Osteoblast (primary cell): Measurements from ENCODE around the gene CCR3. TPM values are rescaled to one million over a fixed set of nuclear protein-coding genes. Genes with fewer than 3 reads are reported as not detected.

ENCODE experiments used
- DNase-seq: peaks from one replicate; pipeline ENCODE4 v3.0.0; 2011; ENCODE audit warnings: low spot score, mixed read lengths; ENCODE audit not compliant: insufficient read length; ENCODE audit errors: missing footprints
- H2AFZ ChIP-seq: 2 replicates; pipeline ENCODE4 v1.6.0; 2011; ENCODE audit warnings: mild to moderate bottlenecking, low read length
- H3K27ac ChIP-seq: 2 replicates; pipeline ENCODE4 v1.5.1; 2011; ENCODE audit warnings: mild to moderate bottlenecking, low read depth, low read length, moderate library complexity
- H3K27me3 ChIP-seq: 2 replicates; pipeline ENCODE4 v1.6.0; 2012; ENCODE audit warnings: mild to moderate bottlenecking, control low read depth, inconsistent platforms, low read length, moderate library complexity; ENCODE audit not compliant: insufficient read depth
- H3K36me3 ChIP-seq: 2 replicates; pipeline ENCODE4 v1.5.1; 2011; ENCODE audit warnings: mild to moderate bottlenecking, low read length, control low read depth, moderate library complexity; ENCODE audit not compliant: insufficient read depth
- H3K4me1 ChIP-seq: 2 replicates; pipeline ENCODE4 v1.5.1; 2011; ENCODE audit warnings: mild to moderate bottlenecking, low read length, control low read depth, moderate library complexity; ENCODE audit not compliant: insufficient read depth
- H3K4me2 ChIP-seq: 2 replicates; pipeline ENCODE4 v1.6.0; 2011; ENCODE audit warnings: mild to moderate bottlenecking, low read length; ENCODE audit not compliant: insufficient read depth
- H3K4me3 ChIP-seq: fragments of 200-600 bp; sonication (generic); 3 replicates; pipeline ENCODE4 v1.5.1; 2012; ENCODE audit warnings: mild to moderate bottlenecking, low read length, inconsistent platforms; ENCODE audit not compliant: insufficient read depth
- H3K79me2 ChIP-seq: 2 replicates; pipeline ENCODE4 v1.6.0; 2012; ENCODE audit warnings: mild to moderate bottlenecking, low read length, control low read depth, inconsistent platforms; ENCODE audit not compliant: insufficient read depth
- H3K9me3 ChIP-seq: 2 replicates; pipeline ENCODE4 v1.5.1; 2011; ENCODE audit warnings: low read depth, low read length, control low read depth
- H4K20me1 ChIP-seq: 2 replicates; pipeline ENCODE4 v1.6.0; 2012; ENCODE audit warnings: mild to moderate bottlenecking, low read length, control low read depth; ENCODE audit not compliant: insufficient read depth
- total RNA-seq: library from RNA; depleted of rRNA; stranded (reverse); fragments of >200 nt; gene quantifications from 2 replicates; pipeline ENCODE4 v1.2.3, GENCODE V29; 2012
- TF ChIP-seq, protein P1 (sequence below): IDR thresholded peaks from 2 replicates; pipeline ENCODE4 v1.5.1; 2011; ENCODE audit warnings: mild to moderate bottlenecking, low read depth, low read length, moderate library complexity; ENCODE audit errors: extremely low read depth

Gene CCR3
- total RNA-seq, 1 donor, result not detected

DNA sequence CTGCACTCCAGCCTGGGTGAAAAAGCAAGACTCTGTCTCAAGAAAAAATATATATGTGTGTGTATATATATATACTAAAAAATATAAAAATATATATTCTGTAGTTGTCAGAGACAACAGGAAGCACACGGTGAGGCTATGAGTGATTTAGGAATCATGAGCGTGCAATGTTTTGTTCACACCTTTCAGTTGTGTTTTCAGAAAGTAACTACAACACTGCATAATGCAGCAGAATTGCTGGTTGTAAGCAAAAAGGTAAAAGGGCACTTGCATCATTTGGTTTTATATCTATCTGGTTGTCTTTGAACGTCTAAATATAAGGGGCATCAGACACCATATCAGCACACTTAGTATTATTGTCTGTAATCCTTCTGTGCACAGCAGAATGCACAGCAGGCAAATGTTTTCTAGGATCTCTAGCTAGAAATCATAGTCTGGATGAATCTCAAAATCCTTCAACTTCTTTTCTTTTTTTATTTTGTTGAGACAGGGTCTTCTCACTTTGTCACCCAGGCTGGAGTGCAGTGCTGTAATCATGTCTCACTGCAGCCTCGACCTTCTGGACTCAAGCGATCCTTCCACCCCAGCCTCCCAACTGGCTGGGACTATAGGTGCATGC lies 44.8 kb downstream of the CCR3 start:
- Histone ChIP-seq H3K27ac (no peak overlapping the region), H3K79me2 (no peaks in the 10 kb centered on the region), H3K36me3 (no peaks in the 10 kb centered on the region), H3K4me1 (no peaks in the 10 kb centered on the region), H3K27me3 (no peaks in the 10 kb centered on the region), H3K9me3 (no peaks in the 10 kb centered on the region), H2AFZ (no peak overlapping the region), H3K4me2 (no peak overlapping the region), H4K20me1 (no peaks in the 10 kb centered on the region), H3K4me3 (no peak overlapping the region)
- DNase-seq, result no peak
- TF ChIP-seq, protein P1, sequence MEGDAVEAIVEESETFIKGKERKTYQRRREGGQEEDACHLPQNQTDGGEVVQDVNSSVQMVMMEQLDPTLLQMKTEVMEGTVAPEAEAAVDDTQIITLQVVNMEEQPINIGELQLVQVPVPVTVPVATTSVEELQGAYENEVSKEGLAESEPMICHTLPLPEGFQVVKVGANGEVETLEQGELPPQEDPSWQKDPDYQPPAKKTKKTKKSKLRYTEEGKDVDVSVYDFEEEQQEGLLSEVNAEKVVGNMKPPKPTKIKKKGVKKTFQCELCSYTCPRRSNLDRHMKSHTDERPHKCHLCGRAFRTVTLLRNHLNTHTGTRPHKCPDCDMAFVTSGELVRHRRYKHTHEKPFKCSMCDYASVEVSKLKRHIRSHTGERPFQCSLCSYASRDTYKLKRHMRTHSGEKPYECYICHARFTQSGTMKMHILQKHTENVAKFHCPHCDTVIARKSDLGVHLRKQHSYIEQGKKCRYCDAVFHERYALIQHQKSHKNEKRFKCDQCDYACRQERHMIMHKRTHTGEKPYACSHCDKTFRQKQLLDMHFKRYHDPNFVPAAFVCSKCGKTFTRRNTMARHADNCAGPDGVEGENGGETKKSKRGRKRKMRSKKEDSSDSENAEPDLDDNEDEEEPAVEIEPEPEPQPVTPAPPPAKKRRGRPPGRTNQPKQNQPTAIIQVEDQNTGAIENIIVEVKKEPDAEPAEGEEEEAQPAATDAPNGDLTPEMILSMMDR, result no peak

DNA sequence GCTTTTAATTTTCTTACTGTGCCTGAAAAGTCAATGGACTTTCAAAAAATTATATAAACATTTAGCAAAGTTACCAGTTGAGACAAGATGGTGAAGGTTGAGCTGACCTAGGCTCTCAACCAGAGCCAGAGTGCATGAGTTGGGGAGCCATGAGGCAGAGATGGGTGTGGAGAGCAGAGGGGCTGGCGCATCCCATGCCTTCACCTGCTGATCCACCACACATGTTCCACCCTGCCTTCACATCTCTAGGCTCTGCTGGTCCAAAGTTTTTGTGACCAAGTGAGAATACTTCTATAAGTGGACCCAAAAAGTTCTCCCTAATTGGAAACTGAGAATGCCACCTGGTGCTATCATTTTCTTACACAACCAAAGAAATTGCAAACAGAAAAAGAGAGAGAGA lies 47.3 kb downstream of the CCR3 start:
- Histone ChIP-seq H4K20me1 (no peaks in the 10 kb centered on the region), H3K4me2 (no peak overlapping the region), H3K4me3 (no peak overlapping the region), H2AFZ (no peak overlapping the region), H3K36me3 (no peaks in the 10 kb centered on the region), H3K79me2 (no peaks in the 10 kb centered on the region), H3K4me1 (no peaks in the 10 kb centered on the region), H3K27ac (no peak overlapping the region), H3K27me3 (peaks cover 8% of the 10 kb centered on the region), H3K9me3 (no peaks in the 10 kb centered on the region)
- TF ChIP-seq, protein P1, result no peak
- DNase-seq, result no peak

DNA sequence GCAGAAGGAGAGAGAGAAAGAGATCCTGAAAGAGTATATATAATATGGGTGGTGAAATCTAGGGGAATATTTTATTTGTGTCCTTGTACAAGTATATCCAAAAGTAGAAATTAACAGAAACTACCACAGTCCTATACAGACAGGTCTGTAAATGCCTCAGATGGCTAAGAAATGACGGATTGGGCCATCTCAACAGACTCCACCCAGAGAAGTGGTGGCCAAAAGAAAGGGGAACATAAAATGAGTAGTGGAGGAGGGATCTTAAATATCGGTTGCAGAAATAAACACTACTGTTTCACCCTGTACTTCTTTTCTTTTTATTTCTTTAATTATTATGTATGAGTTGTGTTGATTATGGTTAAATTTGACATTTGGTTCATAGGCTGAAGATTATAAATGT lies 47.7 kb downstream of the CCR3 start:
- TF ChIP-seq, protein P1, result no peak
- Histone ChIP-seq H3K9me3 (no peaks in the 10 kb centered on the region), H3K79me2 (no peaks in the 10 kb centered on the region), H3K4me3 (no peak overlapping the region), H3K27ac (no peak overlapping the region), H3K4me1 (no peaks in the 10 kb centered on the region), H3K27me3 (peaks cover 8% of the 10 kb centered on the region), H4K20me1 (no peaks in the 10 kb centered on the region), H2AFZ (no peak overlapping the region), H3K36me3 (no peaks in the 10 kb centered on the region), H3K4me2 (no peak overlapping the region)
- no peak for DNase-seq

DNA sequence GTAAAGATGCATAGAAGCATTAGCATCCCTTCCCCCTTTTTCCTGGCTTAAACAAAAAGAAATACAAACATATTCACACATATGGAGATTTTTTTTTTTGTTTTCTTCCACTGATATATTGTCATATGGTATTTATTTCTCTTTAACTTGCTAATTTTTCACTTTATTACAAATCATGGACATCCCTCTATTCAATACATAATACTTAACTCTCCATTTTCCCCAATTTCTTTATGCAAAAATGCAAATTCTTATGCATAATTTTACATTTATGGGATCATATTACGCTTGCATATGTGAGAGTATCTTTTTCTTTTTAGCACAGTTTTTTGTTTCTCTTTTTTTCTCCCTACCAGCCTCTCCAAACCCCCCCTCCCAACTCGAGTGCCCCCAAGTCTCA lies 48.8 kb downstream of the CCR3 start:
- TF ChIP-seq, protein P1, result no peak
- H3K4me2 ChIP-seq, result no peak overlapping the region
- H3K9me3 ChIP-seq, result no peaks in the 10 kb centered on the region

More for the DNA sequence above, 48.8 kb downstream of the CCR3 start:
- H3K36me3 ChIP-seq, result no peaks in the 10 kb centered on the region
- H3K27ac ChIP-seq, result no peak overlapping the region
- H3K4me3 ChIP-seq, result no peak overlapping the region
- H2AFZ ChIP-seq, result no peak overlapping the region
- peaks cover 8% of the 10 kb centered on the region for H3K27me3 ChIP-seq
- no peaks in the 10 kb centered on the region for H4K20me1 ChIP-seq
- H3K4me1 ChIP-seq, result no peaks in the 10 kb centered on the region
- no peak for DNase-seq
- no peaks in the 10 kb centered on the region for H3K79me2 ChIP-seq
